ENCODE results near the gene MAPK8IP3.
"Not testable (repeated sequence)": the region's sequence is repeated elsewhere in the genome, so short reads cannot be mapped to it uniquely, and the experiment has no call there.

MAPK8IP3 gene

GRCh38 chr16:1713331-1713730, 7.3 kb downstream of the MAPK8IP3 start:
- Mint-ChIP-seq H3K9me3 (no peaks in the 10 kb centered on the region), H3K4me1 (peaks cover 32% of the 10 kb centered on the region), H3K27ac (no peak overlapping the region), H3K27me3 (no peaks in the 10 kb centered on the region), H3K4me3 (no peak overlapping the region), H3K36me3 (ENCODE audit: low read depth) (peaks cover 2% of the 10 kb centered on the region)
- no peak for ATAC-seq
- DNase-seq: no peak

- Mint-ChIP-seq H3K27me3 (no peaks in the 10 kb centered on the region), H3K4me3 (no peak overlapping the region), H3K4me1 (peaks cover 32% of the 10 kb centered on the region), H3K36me3 (ENCODE audit: low read depth) (peaks cover 2% of the 10 kb centered on the region), H3K9me3 (no peaks in the 10 kb centered on the region), H3K27ac (no peak overlapping the region)
- ATAC-seq (no peak), DNase-seq (no peak)
Observed at GRCh38 chr16:1713933-1714332, 7.9 kb downstream of the MAPK8IP3 start.

- Mint-ChIP-seq H3K4me3 (no peak overlapping the region), H3K4me1 (peaks cover 36% of the 10 kb centered on the region), H3K36me3 (ENCODE audit: low read depth) (peaks cover 2% of the 10 kb centered on the region), H3K27me3 (no peaks in the 10 kb centered on the region), H3K27ac (no peak overlapping the region), H3K9me3 (no peaks in the 10 kb centered on the region)
- DNase-seq (no peak), ATAC-seq (no peak)
Observed at GRCh38 chr16:1715220-1715619, 9.2 kb downstream of the MAPK8IP3 start.

- H3K4me1 Mint-ChIP-seq: peaks cover 47% of the 10 kb centered on the region
- not testable (repeated sequence) for H3K4me3 Mint-ChIP-seq; H3K36me3 Mint-ChIP-seq (ENCODE audit: low read depth); H3K27ac Mint-ChIP-seq; DNase-seq; H3K9me3 Mint-ChIP-seq; ATAC-seq; H3K27me3 Mint-ChIP-seq
Observed at GRCh38 chr16:1718236-1718635, 12.2 kb downstream of the MAPK8IP3 start.

- not testable (repeated sequence) for H3K36me3 Mint-ChIP-seq (ENCODE audit: low read depth); H3K9me3 Mint-ChIP-seq; H3K27me3 Mint-ChIP-seq; H3K4me3 Mint-ChIP-seq; ATAC-seq; DNase-seq
- H3K27ac Mint-ChIP-seq: peak overlapping the region; percentile 59
- H3K4me1 Mint-ChIP-seq: peaks cover 44% of the 10 kb centered on the region
Observed at GRCh38 chr16:1719559-1720229, 13.7 kb downstream of the MAPK8IP3 start.

- H3K9me3 Mint-ChIP-seq: no peaks in the 10 kb centered on the region
- peaks cover 1% of the 10 kb centered on the region for H3K36me3 Mint-ChIP-seq (ENCODE audit: low read depth)
- peaks cover 44% of the 10 kb centered on the region for H3K4me1 Mint-ChIP-seq
- no peaks in the 10 kb centered on the region for H3K27me3 Mint-ChIP-seq
- no peak overlapping the region for H3K4me3 Mint-ChIP-seq
- H3K27ac Mint-ChIP-seq: no peak overlapping the region
- ATAC-seq: no peak
- no peak for DNase-seq
Observed at GRCh38 chr16:1721372-1721771, 15.4 kb downstream of the MAPK8IP3 start.

GRCh38 chr16:1723450-1724147, 17.6 kb downstream of the MAPK8IP3 start:
- H3K27me3 Mint-ChIP-seq: no peaks in the 10 kb centered on the region
- no peaks in the 10 kb centered on the region for H3K9me3 Mint-ChIP-seq
- H3K4me3 Mint-ChIP-seq: peak overlapping the region; percentile 33
- H3K4me1 Mint-ChIP-seq: peaks cover 38% of the 10 kb centered on the region
- H3K27ac Mint-ChIP-seq: peak overlapping the region; percentile 11
- DNase-seq (peak; percentile 50), ATAC-seq (no peak)
- peaks cover 5% of the 10 kb centered on the region for H3K36me3 Mint-ChIP-seq (ENCODE audit: low read depth)

GRCh38 chr16:1724491-1724890, 18.5 kb downstream of the MAPK8IP3 start:
- DNase-seq (no peak), ATAC-seq (no peak)
- Mint-ChIP-seq H3K36me3 (ENCODE audit: low read depth) (peaks cover 5% of the 10 kb centered on the region), H3K4me3 (no peak overlapping the region), H3K4me1 (peaks cover 31% of the 10 kb centered on the region), H3K27ac (no peak overlapping the region), H3K27me3 (no peaks in the 10 kb centered on the region), H3K9me3 (no peaks in the 10 kb centered on the region)

- Mint-ChIP-seq H3K4me1 (peaks cover 19% of the 10 kb centered on the region), H3K36me3 (ENCODE audit: low read depth) (peaks cover 7% of the 10 kb centered on the region), H3K27ac (no peak overlapping the region), H3K4me3 (no peak overlapping the region), H3K9me3 (no peaks in the 10 kb centered on the region), H3K27me3 (no peaks in the 10 kb centered on the region)
- ATAC-seq: no peak
- DNase-seq: no peak
Observed at GRCh38 chr16:1726661-1727502, 20.9 kb downstream of the MAPK8IP3 start.

- Mint-ChIP-seq H3K27ac (no peak overlapping the region), H3K4me3 (no peak overlapping the region), H3K27me3 (no peaks in the 10 kb centered on the region), H3K4me1 (peaks cover 9% of the 10 kb centered on the region), H3K36me3 (ENCODE audit: low read depth) (peaks cover 7% of the 10 kb centered on the region), H3K9me3 (no peaks in the 10 kb centered on the region)
- ATAC-seq: no peak
- no peak for DNase-seq
Observed at GRCh38 chr16:1727651-1728624, 21.9 kb downstream of the MAPK8IP3 start.

- no peak overlapping the region for H3K27ac Mint-ChIP-seq
- H3K27me3 Mint-ChIP-seq: no peaks in the 10 kb centered on the region
- no peak overlapping the region for H3K4me3 Mint-ChIP-seq
- ATAC-seq (no peak), DNase-seq (no peak)
- no peaks in the 10 kb centered on the region for H3K4me1 Mint-ChIP-seq
- H3K9me3 Mint-ChIP-seq: no peaks in the 10 kb centered on the region
- peaks cover 7% of the 10 kb centered on the region for H3K36me3 Mint-ChIP-seq (ENCODE audit: low read depth)
Observed at GRCh38 chr16:1729026-1729425, 23.0 kb downstream of the MAPK8IP3 start.

- H3K27ac Mint-ChIP-seq: no peak overlapping the region
- H3K9me3 Mint-ChIP-seq: no peaks in the 10 kb centered on the region
Observed at GRCh38 chr16:1729445-1729844, 23.4 kb downstream of the MAPK8IP3 start.

GRCh38 chr16:1731073-1731472, 25.1 kb downstream of the MAPK8IP3 start:
- no peak for ATAC-seq
- Mint-ChIP-seq H3K27me3 (no peaks in the 10 kb centered on the region), H3K9me3 (no peaks in the 10 kb centered on the region), H3K4me3 (no peak overlapping the region), H3K4me1 (no peaks in the 10 kb centered on the region), H3K36me3 (ENCODE audit: low read depth) (peaks cover 7% of the 10 kb centered on the region), H3K27ac (no peak overlapping the region)
- no peak for DNase-seq

More at GRCh38 chr16:1729445-1729844, 23.4 kb downstream of the MAPK8IP3 start:
- H3K36me3 Mint-ChIP-seq (ENCODE audit: low read depth): peaks cover 7% of the 10 kb centered on the region
- H3K27me3 Mint-ChIP-seq: no peaks in the 10 kb centered on the region
- ATAC-seq: no peak
- H3K4me3 Mint-ChIP-seq: no peak overlapping the region
- no peaks in the 10 kb centered on the region for H3K4me1 Mint-ChIP-seq
- no peak for DNase-seq

- no peak for ATAC-seq
- Mint-ChIP-seq H3K27me3 (no peaks in the 10 kb centered on the region), H3K4me1 (no peaks in the 10 kb centered on the region), H3K36me3 (ENCODE audit: low read depth) (peaks cover 6% of the 10 kb centered on the region), H3K9me3 (no peaks in the 10 kb centered on the region), H3K27ac (no peak overlapping the region), H3K4me3 (no peak overlapping the region)
- no peak for DNase-seq
Observed at GRCh38 chr16:1731603-1732002, 25.6 kb downstream of the MAPK8IP3 start.

Measured in activated naive CD8-positive, alpha-beta T cell treated with anti-CD3 and anti-CD28 coated beads, Interleukin-2, amount 50 U/mL, for 24 hours (primary cell).